ENCODE results near the gene RGL2. TPM values are rescaled to one million over a fixed set of nuclear protein-coding genes. Genes with fewer than 3 reads are reported as not detected.

The RGL2 gene
- total RNA-seq = 27.7 and 33.5 TPM in 2 replicates

GRCh38 chr6:33298773-33299236, at the start of gene RGL2:
RGL2 (minus strand) TSS chr6:33298942; CDS start chr6:33298610, 332 bp downstream.

GRCh38 chr6:33317669-33318425, 19.1 kb upstream of the RGL2 start, which contains the start of gene ZBTB22:
ZBTB22 (minus strand) TSS chr6:33317744; CDS start chr6:33316916, 828 bp downstream.

GRCh38 chr6:33313709-33314514, 15.2 kb upstream of the RGL2 start, which contains the start of gene TAPBP:
TAPBP (minus strand) TSS chr6:33314078; CDS start chr6:33314041, 37 bp downstream.

GRCh38 chr6:33288921-33289783, 9.6 kb downstream of the RGL2 start, which contains the start of the genes PFDN6 and WDR46:
PFDN6 (plus strand) TSS chr6:33289601; CDS start chr6:33289857, 256 bp downstream.
WDR46 (minus strand) TSS chr6:33289239; CDS start chr6:33289170, 69 bp downstream.

GRCh38 chr6:33276864-33277662, 21.7 kb downstream of the RGL2 start, which contains the start of gene B3GALT4:
B3GALT4 (plus strand) TSS chr6:33277123; CDS start chr6:33277420, 297 bp downstream.

GRCh38 chr6:33271468-33272274, 27.1 kb downstream of the RGL2 start, which contains the start of the genes RPS18 and VPS52:
RPS18 (plus strand) TSS chr6:33272075; CDS start chr6:33272120, 45 bp downstream.
VPS52 (minus strand) TSS chr6:33271876; CDS start chr6:33271675, 201 bp downstream.

Other genes with a start within 250 kb of the RGL2 start
- 2.0 and 2.8 TPM in 2 replicates for gene HLA-DPA1, start 225.3 kb downstream of the RGL2 start, total RNA-seq
- gene HLA-DPB1, start 223.0 kb downstream of the RGL2 start, total RNA-seq = 14.3 and 20.3 TPM in 2 replicates
- gene COL11A2, start 106.5 kb downstream of the RGL2 start, total RNA-seq = 0.12 and 0.13 TPM in 2 replicates
- 25.1 and 25.2 TPM in 2 replicates for gene RXRB, start 98.3 kb downstream of the RGL2 start, total RNA-seq
- gene SLC39A7, start 98.1 kb downstream of the RGL2 start, total RNA-seq = 170 and 210 TPM in 2 replicates
- 8.6 and 12.6 TPM in 2 replicates for gene HSD17B8, start 94.3 kb downstream of the RGL2 start, total RNA-seq
- gene RING1, start 90.4 kb downstream of the RGL2 start, total RNA-seq = 31.0 and 35.0 TPM in 2 replicates
- 45.0 and 52.2 TPM in 2 replicates for gene VPS52, start 27.1 kb downstream of the RGL2 start, total RNA-seq
- 4,494 and 5,354 TPM in 2 replicates for gene RPS18, start 26.9 kb downstream of the RGL2 start, total RNA-seq
- 10.0 and 12.2 TPM in 2 replicates for gene B3GALT4, start 21.8 kb downstream of the RGL2 start, total RNA-seq
- gene WDR46, start 9.7 kb downstream of the RGL2 start, total RNA-seq = 66.6 and 112 TPM in 2 replicates
- 38.6 and 53.1 TPM in 2 replicates for gene PFDN6, start 9.3 kb downstream of the RGL2 start, total RNA-seq
- 42.9 and 51.9 TPM in 2 replicates for gene TAPBP, start 15.1 kb upstream of the RGL2 start, total RNA-seq
- 22.2 and 23.8 TPM in 2 replicates for gene ZBTB22, start 18.8 kb upstream of the RGL2 start, total RNA-seq
- gene DAXX, start 24.0 kb upstream of the RGL2 start, total RNA-seq = 56.1 and 61.8 TPM in 2 replicates
- gene KIFC1, start 92.9 kb upstream of the RGL2 start, total RNA-seq = 10.3 and 18.8 TPM in 2 replicates
- gene PHF1, start 112.1 kb upstream of the RGL2 start, total RNA-seq = 20.1 and 21.9 TPM in 2 replicates
- 133 and 181 TPM in 2 replicates for gene CUTA, start 119.2 kb upstream of the RGL2 start, total RNA-seq
- gene SYNGAP1, start 121.1 kb upstream of the RGL2 start, total RNA-seq = 2.4 and 4.4 TPM in 2 replicates
- gene ZBTB9, start 155.6 kb upstream of the RGL2 start, total RNA-seq = 4.4 and 4.8 TPM in 2 replicates

Data from aortic smooth muscle cell (primary cell).